RWPE2 (cell line): ENCODE data around the gene FHOD3.

Source experiments
- ATAC-seq: fragments of 200-7000 bp; cut with Tn5 transposase; 3 replicates; pipeline ENCODE4 v1.9.1; 2021; ENCODE audit warnings: low read depth
- DNase-seq: peaks from one replicate; pipeline ENCODE4 v3.0.0-alpha.2; 2020; ENCODE audit warnings: low spot score
- H3K27ac ChIP-seq: fragments of 450-650 bp; 2 replicates; pipeline ENCODE4 v1.5.1; 2017; ENCODE audit warnings: mild to moderate bottlenecking; ENCODE audit not compliant: poor library complexity, severe bottlenecking
- H3K27me3 ChIP-seq: fragments of 250-450 bp; sonication (Bioruptor Pico); 2 replicates; pipeline ENCODE4 v1.5.1; 2021; ENCODE audit warnings: mild to moderate bottlenecking, moderate library complexity; ENCODE audit not compliant: insufficient read depth, poor library complexity, severe bottlenecking
- H3K36me3 ChIP-seq: fragments of 250-450 bp; sonication (Bioruptor Pico); 2 replicates; pipeline ENCODE4 v1.5.1; 2020; ENCODE audit warnings: low read depth, mild to moderate bottlenecking, moderate library complexity
- H3K4me1 ChIP-seq: fragments of 250-450 bp; sonication (Bioruptor Pico); 2 replicates; pipeline ENCODE4 v1.5.1; 2021; ENCODE audit warnings: mild to moderate bottlenecking, moderate library complexity; ENCODE audit not compliant: insufficient read depth, poor library complexity, severe bottlenecking
- H3K4me3 ChIP-seq: fragments of 250-450 bp; sonication (Bioruptor Pico); 2 replicates; pipeline ENCODE4 v1.5.1; 2021; ENCODE audit warnings: mild to moderate bottlenecking, moderate library complexity; ENCODE audit not compliant: severe bottlenecking
- H3K9me3 ChIP-seq: fragments of 250-450 bp; sonication (Bioruptor Pico); 2 replicates; pipeline ENCODE4 v1.5.1; 2021; ENCODE audit warnings: mild to moderate bottlenecking, moderate library complexity; ENCODE audit not compliant: severe bottlenecking
- TF ChIP-seq, protein P1 (sequence below): fragments of 450-650 bp; IDR thresholded peaks from one replicate; pipeline ENCODE4 v1.5.1; 2017; ENCODE audit warnings: mild to moderate bottlenecking, moderate library complexity; ENCODE audit not compliant: poor library complexity, severe bottlenecking

The FHOD3 gene

DNA sequence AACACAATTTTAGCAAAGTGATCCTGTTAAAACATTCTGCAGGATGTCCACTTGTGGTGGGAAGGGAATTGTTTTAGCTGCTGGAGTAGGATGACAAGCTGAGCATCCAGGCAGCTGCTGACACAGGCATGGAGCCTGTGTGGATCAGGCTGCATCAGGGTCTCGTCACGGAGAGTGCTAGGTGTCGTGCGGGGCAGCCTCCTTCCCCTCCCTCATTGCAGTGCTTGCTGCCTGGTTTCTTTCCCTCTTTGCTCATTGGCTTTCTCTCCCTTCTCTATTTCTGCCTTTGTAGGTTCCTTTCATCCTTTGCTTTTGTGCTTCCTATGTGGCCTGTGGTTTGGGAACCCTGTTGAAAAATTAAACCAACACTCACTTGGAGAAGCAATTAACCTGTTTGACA lies 358.4 kb downstream of the FHOD3 start:
- Histone ChIP-seq H3K27me3 (no peaks in the 10 kb centered on the region), H3K4me3 (no peak overlapping the region), H3K9me3 (no peaks in the 10 kb centered on the region), H3K36me3 (no peaks in the 10 kb centered on the region), H3K4me1 (peaks cover 4% of the 10 kb centered on the region), H3K27ac (no peak overlapping the region)
- TF ChIP-seq, protein P1, sequence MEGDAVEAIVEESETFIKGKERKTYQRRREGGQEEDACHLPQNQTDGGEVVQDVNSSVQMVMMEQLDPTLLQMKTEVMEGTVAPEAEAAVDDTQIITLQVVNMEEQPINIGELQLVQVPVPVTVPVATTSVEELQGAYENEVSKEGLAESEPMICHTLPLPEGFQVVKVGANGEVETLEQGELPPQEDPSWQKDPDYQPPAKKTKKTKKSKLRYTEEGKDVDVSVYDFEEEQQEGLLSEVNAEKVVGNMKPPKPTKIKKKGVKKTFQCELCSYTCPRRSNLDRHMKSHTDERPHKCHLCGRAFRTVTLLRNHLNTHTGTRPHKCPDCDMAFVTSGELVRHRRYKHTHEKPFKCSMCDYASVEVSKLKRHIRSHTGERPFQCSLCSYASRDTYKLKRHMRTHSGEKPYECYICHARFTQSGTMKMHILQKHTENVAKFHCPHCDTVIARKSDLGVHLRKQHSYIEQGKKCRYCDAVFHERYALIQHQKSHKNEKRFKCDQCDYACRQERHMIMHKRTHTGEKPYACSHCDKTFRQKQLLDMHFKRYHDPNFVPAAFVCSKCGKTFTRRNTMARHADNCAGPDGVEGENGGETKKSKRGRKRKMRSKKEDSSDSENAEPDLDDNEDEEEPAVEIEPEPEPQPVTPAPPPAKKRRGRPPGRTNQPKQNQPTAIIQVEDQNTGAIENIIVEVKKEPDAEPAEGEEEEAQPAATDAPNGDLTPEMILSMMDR = no peak
- ATAC-seq (no peak), DNase-seq (no peak)

DNA sequence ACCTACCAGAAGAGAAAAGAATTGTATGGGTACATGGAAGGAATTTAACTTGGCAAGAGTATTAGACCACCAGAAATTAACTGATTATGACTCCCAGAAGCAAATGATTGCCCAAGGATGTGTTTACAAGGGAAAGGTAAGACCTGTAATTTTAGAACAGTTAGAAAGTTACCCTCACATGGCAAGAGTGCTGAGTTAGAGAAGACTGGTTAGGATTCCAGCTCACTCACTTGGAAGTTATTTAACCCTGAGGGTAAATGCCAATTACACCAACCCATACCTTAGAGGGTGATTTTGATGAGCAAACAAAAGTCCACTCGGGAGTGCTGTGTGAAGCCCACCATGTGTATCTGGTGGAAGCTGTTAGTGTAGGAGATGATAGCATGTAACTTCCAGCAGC lies 361.1 kb downstream of the FHOD3 start:
- no peak overlapping the region for H3K27ac ChIP-seq
- H3K36me3 ChIP-seq = no peaks in the 10 kb centered on the region
- peaks cover 4% of the 10 kb centered on the region for H3K4me1 ChIP-seq
- no peaks in the 10 kb centered on the region for H3K9me3 ChIP-seq
- TF ChIP-seq, protein P1 = no peak
- ATAC-seq (peak; percentile 64; the same call in 2 of the 3 replicates), DNase-seq (no peak)
- no peaks in the 10 kb centered on the region for H3K27me3 ChIP-seq
- no peak overlapping the region for H3K4me3 ChIP-seq

DNA sequence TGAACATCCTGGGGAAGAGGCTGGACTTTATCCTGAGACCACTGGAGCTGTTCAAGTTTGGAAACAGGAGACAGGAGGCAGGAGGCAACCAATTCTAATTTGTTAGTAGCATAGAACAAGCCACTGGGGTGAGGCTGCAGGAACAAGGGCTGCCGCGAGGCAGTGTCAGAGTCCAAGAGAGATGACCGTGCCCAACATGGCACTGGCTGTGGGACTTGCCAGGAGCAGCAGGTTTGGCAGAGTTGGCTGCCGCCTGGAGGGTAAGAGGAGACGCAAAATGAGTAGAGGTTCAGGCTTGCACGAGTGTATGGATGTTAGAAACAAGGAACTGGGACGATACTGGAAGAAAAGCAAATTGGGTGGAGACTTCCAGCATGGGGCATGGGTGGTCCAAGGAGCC lies 362.8 kb downstream of the FHOD3 start:
- ATAC-seq (no peak), DNase-seq (no peak)
- H3K4me3 ChIP-seq = no peak overlapping the region
- TF ChIP-seq, protein P1 = no peak
- no peaks in the 10 kb centered on the region for H3K27me3 ChIP-seq
- H3K27ac ChIP-seq = no peak overlapping the region
- no peaks in the 10 kb centered on the region for H3K9me3 ChIP-seq
- peaks cover 4% of the 10 kb centered on the region for H3K4me1 ChIP-seq
- H3K36me3 ChIP-seq = no peaks in the 10 kb centered on the region

DNA sequence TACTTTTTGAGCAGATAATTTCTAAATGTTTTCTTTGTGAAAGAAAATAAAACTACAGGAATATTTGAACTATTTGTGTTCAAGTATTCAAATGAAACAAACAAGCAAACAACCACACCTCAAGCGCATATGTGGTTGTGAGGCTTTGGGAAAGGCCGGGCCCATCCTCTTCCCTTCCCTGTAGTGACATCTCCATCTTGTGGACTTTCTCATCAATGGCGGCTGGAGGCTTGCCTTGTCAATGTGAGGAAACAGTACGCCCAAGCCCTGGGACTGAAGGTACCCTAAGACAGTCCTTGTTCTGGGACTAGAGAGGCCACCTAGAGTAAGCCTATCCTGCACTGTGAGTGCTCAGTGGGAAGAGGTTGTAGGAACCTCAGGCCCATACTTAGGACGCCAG lies 364.5 kb downstream of the FHOD3 start:
- peak; percentile 45; the same call in 2 of the 3 replicates for ATAC-seq
- no peaks in the 10 kb centered on the region for H3K36me3 ChIP-seq
- TF ChIP-seq, protein P1 = peak; percentile 33
- no peaks in the 10 kb centered on the region for H3K27me3 ChIP-seq
- H3K27ac ChIP-seq = no peak overlapping the region
- no peaks in the 10 kb centered on the region for H3K9me3 ChIP-seq
- H3K4me3 ChIP-seq = no peak overlapping the region
- peaks cover 4% of the 10 kb centered on the region for H3K4me1 ChIP-seq
- no peak for DNase-seq

DNA sequence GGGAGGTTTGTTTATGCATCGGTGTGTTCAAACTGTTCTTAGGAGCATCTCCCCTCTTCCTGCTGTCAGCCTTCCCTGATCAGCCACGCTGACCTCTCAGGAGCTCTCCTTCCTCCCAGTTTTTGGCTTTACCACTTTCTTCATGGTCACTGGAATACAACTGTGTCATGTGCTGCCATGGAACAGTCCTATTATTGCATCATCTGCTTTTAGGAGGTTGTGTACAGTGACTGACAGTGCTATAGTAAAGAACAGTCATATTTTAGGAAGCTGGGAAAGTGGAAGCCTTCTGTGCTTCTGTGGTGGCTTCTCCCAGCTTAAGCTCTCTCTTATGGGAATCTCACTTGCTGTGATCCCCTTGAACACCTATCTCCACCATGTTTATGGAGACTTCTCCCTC lies 365.8 kb downstream of the FHOD3 start:
- Histone ChIP-seq H3K4me1 (peaks cover 7% of the 10 kb centered on the region), H3K36me3 (no peaks in the 10 kb centered on the region), H3K9me3 (no peaks in the 10 kb centered on the region), H3K27ac (no peak overlapping the region), H3K27me3 (no peaks in the 10 kb centered on the region), H3K4me3 (no peak overlapping the region)
- TF ChIP-seq, protein P1 = no peak
- DNase-seq = no peak
- no peak for ATAC-seq
